LNCAP (cell line): Measurements from ENCODE around the gene L3HYPDH.

ENCODE experiments used
- TF ChIP-seq, protein P1 (sequence below): fragments of 450-650 bp; IDR thresholded peaks from 2 replicates; pipeline ENCODE4 v1.5.1; 2017; ENCODE audit warnings: mild to moderate bottlenecking

Gene L3HYPDH

DNA sequence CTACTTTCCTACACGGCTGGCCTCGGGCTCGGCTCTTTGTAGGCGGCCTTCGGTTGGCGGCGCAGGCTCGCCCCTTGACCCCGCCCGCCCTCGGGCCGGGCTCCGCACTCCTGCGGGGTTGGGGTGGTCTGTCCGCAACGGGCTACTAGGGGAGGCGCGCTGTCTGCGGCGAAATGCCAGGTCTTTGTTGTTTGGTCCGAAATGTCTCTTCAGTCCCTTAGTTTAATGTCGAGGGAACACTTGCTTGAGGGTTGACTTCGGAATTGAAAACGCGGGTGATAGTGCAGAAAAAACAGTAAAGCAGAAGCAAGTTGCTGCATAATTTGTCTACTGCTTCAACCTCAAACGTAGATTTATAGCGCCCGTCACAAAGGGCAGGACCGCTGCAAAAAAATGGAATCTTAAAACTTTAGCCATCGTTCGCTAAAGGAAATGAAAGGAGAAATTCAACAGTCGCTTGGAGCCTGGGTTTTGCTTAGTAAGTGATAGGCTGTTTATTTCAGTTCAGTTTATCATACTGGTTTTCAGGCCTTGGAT, 499 bp upstream of the L3HYPDH start:
- TF ChIP-seq, protein P1, sequence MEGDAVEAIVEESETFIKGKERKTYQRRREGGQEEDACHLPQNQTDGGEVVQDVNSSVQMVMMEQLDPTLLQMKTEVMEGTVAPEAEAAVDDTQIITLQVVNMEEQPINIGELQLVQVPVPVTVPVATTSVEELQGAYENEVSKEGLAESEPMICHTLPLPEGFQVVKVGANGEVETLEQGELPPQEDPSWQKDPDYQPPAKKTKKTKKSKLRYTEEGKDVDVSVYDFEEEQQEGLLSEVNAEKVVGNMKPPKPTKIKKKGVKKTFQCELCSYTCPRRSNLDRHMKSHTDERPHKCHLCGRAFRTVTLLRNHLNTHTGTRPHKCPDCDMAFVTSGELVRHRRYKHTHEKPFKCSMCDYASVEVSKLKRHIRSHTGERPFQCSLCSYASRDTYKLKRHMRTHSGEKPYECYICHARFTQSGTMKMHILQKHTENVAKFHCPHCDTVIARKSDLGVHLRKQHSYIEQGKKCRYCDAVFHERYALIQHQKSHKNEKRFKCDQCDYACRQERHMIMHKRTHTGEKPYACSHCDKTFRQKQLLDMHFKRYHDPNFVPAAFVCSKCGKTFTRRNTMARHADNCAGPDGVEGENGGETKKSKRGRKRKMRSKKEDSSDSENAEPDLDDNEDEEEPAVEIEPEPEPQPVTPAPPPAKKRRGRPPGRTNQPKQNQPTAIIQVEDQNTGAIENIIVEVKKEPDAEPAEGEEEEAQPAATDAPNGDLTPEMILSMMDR, result no peak

DNA sequence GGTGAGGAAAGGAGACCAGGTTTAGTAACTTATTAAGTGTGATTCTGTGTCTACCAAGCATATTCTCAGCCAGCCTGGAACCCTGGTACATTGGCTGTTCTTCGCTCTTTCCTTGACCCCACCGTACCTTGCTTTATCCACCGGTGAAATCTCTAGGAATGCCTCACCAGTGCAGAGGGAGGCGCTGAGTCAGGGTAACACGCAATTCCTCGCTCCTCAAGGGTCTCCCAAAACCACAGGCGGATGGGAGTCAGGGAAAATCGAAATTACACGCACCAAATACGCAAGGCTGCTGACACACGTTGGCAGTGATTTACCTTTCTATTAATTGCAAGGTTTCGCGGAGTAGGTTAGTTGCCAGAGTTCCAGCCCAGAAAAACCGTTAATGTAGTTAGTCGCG, 845 bp downstream of the L3HYPDH start:
- TF ChIP-seq, protein P1, result no peak

DNA sequence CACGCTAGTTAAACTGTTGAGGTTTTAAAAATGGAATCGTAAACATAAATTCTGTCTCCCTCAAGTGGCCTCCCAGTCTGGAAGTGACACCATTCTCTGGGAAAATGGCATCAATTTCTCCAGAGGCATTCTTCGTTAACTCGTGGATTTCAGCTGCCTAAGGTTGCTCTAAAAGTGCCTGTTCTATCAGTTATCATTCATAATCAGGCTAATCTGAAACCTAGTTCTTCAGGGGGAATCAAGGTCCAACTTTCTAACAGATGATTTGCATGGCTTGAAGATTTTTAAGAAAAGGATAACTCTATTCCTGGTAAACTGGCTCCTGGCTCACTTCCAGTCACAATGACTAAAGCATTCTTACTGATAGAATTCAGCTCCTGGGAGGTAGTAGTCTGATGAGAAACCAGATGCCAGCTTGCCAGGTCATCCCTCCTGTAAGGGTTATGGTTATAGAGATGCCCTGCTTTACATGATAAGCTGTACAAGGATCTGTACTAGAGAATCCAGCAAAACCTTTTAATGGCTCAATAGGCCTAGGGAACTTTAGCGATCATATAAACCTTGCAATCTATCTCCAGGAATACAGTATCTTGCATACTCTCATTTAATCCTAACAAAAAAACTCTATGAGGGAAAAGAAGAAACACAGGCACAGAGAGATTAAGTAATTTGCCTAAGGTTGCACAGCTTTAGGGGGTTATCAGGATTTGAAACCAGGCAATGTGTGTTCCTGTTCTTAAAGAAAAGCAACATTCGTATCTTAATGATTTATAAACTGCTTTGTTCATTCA, 1.5 kb downstream of the L3HYPDH start:
- TF ChIP-seq, protein P1, result no peak

DNA sequence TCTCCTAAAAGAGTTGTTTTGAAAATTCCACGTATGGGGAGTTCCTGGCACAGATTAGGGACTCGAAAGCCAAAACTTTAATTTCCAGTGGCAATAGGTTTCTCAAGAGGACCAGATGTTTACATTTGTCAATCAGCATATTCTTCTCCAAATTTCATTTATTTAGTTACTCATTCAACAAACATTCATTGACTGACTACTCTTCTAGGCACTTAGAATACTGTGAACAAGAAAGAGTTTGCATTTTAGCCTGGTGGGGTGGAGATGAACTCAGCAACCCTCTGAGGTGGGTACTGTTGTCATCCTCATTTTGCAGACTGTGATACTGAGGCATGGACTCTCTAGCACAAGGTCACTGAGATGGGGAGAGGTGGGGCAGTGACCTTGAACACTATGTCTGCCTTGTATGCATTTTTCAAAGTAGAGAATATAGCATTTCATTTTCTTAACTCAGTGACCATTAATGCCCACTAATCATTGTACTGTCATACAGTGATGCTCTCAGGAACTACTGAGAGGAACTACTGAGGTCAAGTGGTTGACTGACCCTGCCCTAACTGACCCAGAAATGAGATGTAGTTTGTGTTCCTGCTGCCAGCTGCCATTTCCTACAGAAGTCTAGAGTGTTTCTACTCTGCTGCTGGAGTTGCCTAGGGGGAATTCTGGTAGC, 2.2 kb downstream of the L3HYPDH start:
- TF ChIP-seq, protein P1, result no peak

DNA sequence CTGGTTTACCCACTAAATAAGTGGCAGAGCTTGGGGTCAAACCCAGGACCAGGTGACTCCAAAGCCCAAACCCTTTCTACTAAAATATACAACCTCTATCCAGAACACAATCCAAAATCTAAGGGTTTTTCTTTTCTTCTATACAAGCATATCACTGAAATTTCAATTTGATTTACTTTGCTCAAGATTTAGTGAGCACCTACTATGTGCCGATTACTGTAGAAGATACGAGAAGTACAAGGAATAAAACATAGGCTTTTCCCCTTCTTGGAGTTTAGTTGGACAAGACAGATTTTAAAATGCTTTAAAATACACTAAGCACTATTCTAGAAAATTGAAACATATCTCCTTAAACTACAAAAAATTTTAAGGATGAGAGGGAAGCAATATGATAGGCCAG, 2.8 kb downstream of the L3HYPDH start:
- TF ChIP-seq, protein P1, result no peak

DNA sequence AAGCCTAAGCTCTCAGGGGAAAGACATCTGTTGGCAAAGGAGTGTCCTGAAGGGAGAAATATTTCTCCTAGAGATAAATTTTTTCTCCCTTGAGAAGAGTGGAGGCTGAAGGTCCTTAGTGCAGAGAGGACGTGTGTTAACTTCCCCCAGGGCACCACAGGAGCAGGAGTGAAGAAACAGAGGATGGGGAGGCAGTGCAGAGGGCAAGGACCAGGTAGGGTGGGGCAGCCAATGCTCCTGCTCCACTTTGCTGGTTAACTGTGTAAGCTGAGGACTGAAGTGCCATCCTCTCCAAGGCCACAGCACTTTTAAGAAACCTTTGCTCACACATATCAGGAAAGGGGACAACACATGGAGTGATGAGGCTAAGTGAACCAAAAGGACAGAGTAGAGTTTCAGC, 4.0 kb downstream of the L3HYPDH start:
- TF ChIP-seq, protein P1, result no peak

DNA sequence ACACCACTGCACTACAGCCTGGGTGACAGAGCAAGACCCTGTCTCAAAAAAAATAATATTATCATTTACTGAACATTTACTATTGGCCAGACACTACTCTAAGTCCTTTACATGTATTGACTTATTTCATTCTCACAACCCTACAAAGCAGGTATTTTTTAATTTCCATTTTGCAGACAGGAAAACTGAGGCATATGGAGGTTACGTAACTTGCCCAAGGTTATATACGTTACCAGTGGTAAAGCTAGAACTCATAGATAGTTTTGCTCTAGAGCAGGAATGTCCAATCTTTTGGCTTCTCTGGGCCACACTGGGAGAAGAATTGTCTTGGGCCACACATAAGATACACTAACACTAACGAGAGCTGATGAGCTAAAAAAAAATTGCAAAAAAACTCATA, 5.7 kb downstream of the L3HYPDH start:
- TF ChIP-seq, protein P1, result no peak
